Calu3 (cell line): ENCODE data around the gene TRIM67. TPM values are rescaled to one million over a fixed set of nuclear protein-coding genes. Genes with fewer than 3 reads are reported as not detected.

Experiments used
- BruUV-seq: library from RNA; stranded (reverse); fragments of 400-500 nt; replicated peaks from 2 replicates; lab custom pipeline; 2021; lab: Mats Ljungman, UMichigan
- CTCF ChIA-PET: fragments of 300-600 bp; sonication (Branson Sonifier 250); formaldehyde crosslinking; loops from one replicate; lab custom pipeline; 2022; ENCODE audit warnings: antibody characterized with exemption; lab: Charles Lee
- DNase-seq: peaks from one replicate; pipeline ENCODE4 v3.0.0; 2022
- H3K27ac Mint-ChIP-seq: one replicate; pipeline ENCODE4 v1.8.0; 2022; ENCODE audit warnings: mixed read lengths; ENCODE audit not compliant: unreplicated experiment
- H3K27me3 Mint-ChIP-seq: one replicate; pipeline ENCODE4 v1.8.0; 2022; ENCODE audit warnings: mixed read lengths; ENCODE audit not compliant: unreplicated experiment
- H3K36me3 Mint-ChIP-seq: one replicate; pipeline ENCODE4 v1.8.0; 2022; ENCODE audit warnings: mild to moderate bottlenecking, moderate library complexity, mixed read lengths; ENCODE audit not compliant: insufficient read depth, unreplicated experiment
- H3K4me1 Mint-ChIP-seq: one replicate; pipeline ENCODE4 v1.8.0; 2022; ENCODE audit warnings: mild to moderate bottlenecking, low read depth, mixed read lengths; ENCODE audit not compliant: unreplicated experiment
- H3K4me3 Mint-ChIP-seq: one replicate; pipeline ENCODE4 v1.8.0; 2022; ENCODE audit warnings: mild to moderate bottlenecking, low read depth, moderate library complexity, mixed read lengths; ENCODE audit not compliant: unreplicated experiment
- H3K9me3 Mint-ChIP-seq: one replicate; pipeline ENCODE4 v1.8.0; 2022; ENCODE audit warnings: low read depth, mixed read lengths; ENCODE audit not compliant: unreplicated experiment
- intact Hi-C: fragments of 100-400 bp; cut with micrococcal nuclease; formaldehyde crosslinking; loops from one replicate; pipeline ENCODE4 v1.10.0; 2022; ENCODE audit not compliant: unreplicated experiment
- total RNA-seq: library from RNA; stranded (reverse); gene quantifications from 2 replicates; pipeline ENCODE4 v1.2.3, GENCODE V29; 2022
- TF ChIP-seq, protein P1 (sequence below): fragments of 200-600 bp; IDR thresholded peaks from one replicate; pipeline ENCODE4 v1.8.0; 2022; ENCODE audit warnings: antibody characterized with exemption; ENCODE audit not compliant: unreplicated experiment

Gene TRIM67
- total RNA-seq, 1 experiment from 2014 or later, result 0.09 TPM

DNA sequence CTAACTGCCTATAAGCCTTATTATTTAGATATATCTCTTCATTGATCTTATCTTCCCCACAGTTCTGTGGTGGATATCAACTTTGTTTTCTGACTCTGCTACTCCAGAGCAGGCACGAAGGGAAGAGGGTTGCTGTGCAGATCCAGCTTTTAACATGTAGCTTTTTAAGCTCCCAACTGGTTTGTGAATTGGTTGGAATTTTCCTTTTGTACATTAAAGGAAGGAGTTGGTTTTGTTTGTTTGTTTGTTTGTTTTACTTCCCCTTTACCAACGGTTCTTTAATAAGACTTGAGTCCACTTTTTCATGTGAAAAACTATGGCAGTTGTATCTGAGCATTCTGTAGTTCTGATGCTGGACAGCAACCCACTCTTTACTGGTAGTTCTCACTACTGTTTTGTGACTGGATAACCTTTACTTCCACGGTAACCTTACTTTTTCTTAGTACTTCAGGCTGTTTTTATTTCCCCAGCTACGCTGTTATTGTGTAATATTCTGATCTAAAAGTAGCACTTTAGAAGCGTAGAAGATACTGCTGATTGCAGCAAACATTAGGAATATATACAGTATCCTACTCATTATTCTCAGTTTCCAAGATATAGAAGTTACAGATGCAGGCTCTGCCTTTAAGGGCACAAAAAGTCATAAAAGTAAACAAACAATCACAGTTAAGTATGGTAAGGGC lies 80.8 kb downstream of the TRIM67 start:
- intact Hi-C loops, result loop anchor here (2.0 to 5.0 kb wide), 2 partner anchors 92 to 360 kb away; no protein-coding TSS in a partner anchor
- peaks cover 41% of the 10 kb centered on the region for H3K36me3 Mint-ChIP-seq
- peak overlapping the region; percentile 94 for H3K4me3 Mint-ChIP-seq
- no peaks in the 10 kb centered on the region for H3K27me3 Mint-ChIP-seq
- H3K4me1 Mint-ChIP-seq, result peaks cover 40% of the 10 kb centered on the region
- no peak for DNase-seq
- no TSS peak for BruUV-seq
- H3K27ac Mint-ChIP-seq, result peak overlapping the region; percentile 87
- CTCF ChIA-PET, result no interaction called here
- TF ChIP-seq, protein P1, sequence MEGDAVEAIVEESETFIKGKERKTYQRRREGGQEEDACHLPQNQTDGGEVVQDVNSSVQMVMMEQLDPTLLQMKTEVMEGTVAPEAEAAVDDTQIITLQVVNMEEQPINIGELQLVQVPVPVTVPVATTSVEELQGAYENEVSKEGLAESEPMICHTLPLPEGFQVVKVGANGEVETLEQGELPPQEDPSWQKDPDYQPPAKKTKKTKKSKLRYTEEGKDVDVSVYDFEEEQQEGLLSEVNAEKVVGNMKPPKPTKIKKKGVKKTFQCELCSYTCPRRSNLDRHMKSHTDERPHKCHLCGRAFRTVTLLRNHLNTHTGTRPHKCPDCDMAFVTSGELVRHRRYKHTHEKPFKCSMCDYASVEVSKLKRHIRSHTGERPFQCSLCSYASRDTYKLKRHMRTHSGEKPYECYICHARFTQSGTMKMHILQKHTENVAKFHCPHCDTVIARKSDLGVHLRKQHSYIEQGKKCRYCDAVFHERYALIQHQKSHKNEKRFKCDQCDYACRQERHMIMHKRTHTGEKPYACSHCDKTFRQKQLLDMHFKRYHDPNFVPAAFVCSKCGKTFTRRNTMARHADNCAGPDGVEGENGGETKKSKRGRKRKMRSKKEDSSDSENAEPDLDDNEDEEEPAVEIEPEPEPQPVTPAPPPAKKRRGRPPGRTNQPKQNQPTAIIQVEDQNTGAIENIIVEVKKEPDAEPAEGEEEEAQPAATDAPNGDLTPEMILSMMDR, result no peak
- peaks cover 7% of the 10 kb centered on the region for H3K9me3 Mint-ChIP-seq

DNA sequence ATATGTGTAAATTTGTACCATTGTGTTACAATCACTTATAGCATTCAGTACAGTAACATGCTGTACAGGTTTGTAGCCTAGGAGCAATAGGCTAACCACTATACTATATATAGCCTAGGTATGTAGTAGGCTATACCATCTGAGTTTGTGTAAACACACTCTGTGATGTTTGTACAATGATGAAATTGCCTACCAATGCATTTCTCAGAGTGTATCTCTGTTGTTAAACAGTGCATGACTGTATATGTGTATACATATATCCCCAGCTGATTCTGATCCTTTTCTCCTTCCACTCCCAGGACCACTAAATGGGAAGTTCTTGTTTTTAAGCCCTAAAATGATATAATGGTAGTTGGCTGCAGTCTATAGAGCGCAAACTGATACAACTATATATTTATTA lies 86.9 kb downstream of the TRIM67 start:
- TF ChIP-seq, protein P1, result no peak
- no peak for DNase-seq
- CTCF ChIA-PET, result interaction anchor here (0.5 kb wide), 2 partner anchors 10 to 176 kb away, joined by 3 to 4 read pairs; no protein-coding TSS in a partner anchor
- H3K27ac Mint-ChIP-seq, result no peak overlapping the region
- no peak overlapping the region for H3K4me3 Mint-ChIP-seq
- peaks cover 13% of the 10 kb centered on the region for H3K9me3 Mint-ChIP-seq
- H3K27me3 Mint-ChIP-seq, result no peaks in the 10 kb centered on the region
- intact Hi-C loops, result no loop called here
- peaks cover 14% of the 10 kb centered on the region for H3K36me3 Mint-ChIP-seq
- H3K4me1 Mint-ChIP-seq, result peaks cover 11% of the 10 kb centered on the region
- BruUV-seq, result no TSS peak

DNA sequence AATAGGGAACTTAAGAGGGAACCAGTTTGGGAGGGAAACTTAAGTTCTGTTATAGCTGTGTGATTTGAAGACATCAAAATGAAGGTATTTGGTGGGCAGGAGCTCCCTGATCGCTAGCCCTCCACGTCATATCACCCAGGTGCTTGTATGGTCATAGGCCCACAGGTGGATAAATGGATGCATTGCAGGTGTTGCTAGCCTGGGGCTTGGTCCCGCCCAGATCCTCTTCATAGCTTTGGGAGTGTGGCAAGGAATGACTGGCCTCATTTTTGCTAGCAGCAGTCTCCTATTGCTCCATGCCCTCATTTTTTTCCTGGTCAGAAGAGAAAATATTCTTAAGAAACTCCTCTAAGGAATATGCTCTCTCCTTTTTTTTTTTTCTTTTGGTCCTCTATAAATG lies 90.5 kb downstream of the TRIM67 start:
- Mint-ChIP-seq H3K4me3 (no peak overlapping the region), H3K27me3 (no peaks in the 10 kb centered on the region), H3K4me1 (no peaks in the 10 kb centered on the region), H3K27ac (no peak overlapping the region), H3K36me3 (peaks cover 30% of the 10 kb centered on the region), H3K9me3 (peaks cover 15% of the 10 kb centered on the region)
- no TSS peak for BruUV-seq
- no peak for DNase-seq
- TF ChIP-seq, protein P1, result no peak
- intact Hi-C loops, result no loop called here
- CTCF ChIA-PET, result no interaction called here

DNA sequence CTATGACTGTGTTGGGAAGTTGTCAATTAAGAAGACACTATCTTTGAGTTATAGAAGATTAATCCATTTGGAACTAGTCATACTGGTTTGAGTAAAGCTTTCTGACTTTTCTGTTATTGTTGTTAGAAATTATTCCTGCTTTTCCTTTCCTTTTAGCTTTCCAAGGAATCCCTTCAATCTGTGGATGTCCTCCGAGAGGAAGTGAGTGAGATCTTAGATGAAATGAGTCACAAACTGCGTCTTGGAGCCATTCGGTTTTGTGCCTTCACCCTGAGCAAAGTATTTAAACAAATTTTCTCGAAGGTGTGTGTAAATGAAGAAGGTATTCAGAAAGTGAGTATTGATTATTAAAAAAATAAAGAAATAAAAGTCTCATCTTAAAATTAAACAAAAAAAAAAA lies 98.5 kb downstream of the TRIM67 start:
- CTCF ChIA-PET, result no interaction called here
- no TSS peak for BruUV-seq
- Mint-ChIP-seq H3K4me3 (no peak overlapping the region), H3K9me3 (peaks cover 24% of the 10 kb centered on the region), H3K36me3 (peaks cover 51% of the 10 kb centered on the region), H3K27me3 (no peaks in the 10 kb centered on the region), H3K4me1 (no peaks in the 10 kb centered on the region), H3K27ac (no peak overlapping the region)
- no peak for DNase-seq
- intact Hi-C loops, result no loop called here
- TF ChIP-seq, protein P1, result no peak
